GM12864 (cell line): ENCODE results near the gene PDZD2.
"Not testable (repeated sequence)": the region's sequence is repeated elsewhere in the genome, so short reads cannot be mapped to it uniquely, and the experiment has no call there.

ENCODE experiments used
- DNase-seq: peaks from one replicate; pipeline ENCODE4 v3.0.0-alpha.2; 2011; ENCODE audit warnings: low read depth
- H3K4me3 ChIP-seq: 2 replicates; pipeline ENCODE4 v1.5.1; 2011; ENCODE audit warnings: mild to moderate bottlenecking, low read depth, low read length, control low read depth
- CTCF ChIP-seq: IDR thresholded peaks from 2 replicates; pipeline ENCODE4 v1.5.1; 2011; ENCODE audit warnings: low read depth, mild to moderate bottlenecking, moderate library complexity, low read length, control low read depth, inconsistent platforms; ENCODE audit errors: missing control alignments

PDZD2 gene

DNA sequence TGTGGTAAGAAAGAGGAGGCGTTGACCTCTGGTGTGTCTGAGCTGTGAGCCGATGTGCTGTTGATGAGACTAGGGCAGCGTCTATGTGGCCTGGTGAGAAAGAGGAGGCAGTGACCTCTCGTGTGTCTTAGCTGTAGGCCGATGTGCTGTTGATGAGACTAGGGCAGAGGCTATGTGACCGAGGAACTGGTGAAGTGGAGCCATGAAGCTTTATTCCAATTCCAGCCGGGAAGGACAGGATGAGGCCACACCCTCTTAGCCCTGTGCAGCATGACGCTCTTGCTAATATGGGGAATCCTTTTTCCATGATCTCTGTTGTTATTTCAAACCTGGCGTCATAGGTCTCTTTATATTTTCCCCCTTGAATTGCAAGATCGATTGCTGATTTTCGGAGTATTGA lies 362.8 kb downstream of the PDZD2 start:
- no peak for DNase-seq
- TF ChIP-seq CTCF = no peak
- H3K4me3 ChIP-seq = no peak overlapping the region

DNA sequence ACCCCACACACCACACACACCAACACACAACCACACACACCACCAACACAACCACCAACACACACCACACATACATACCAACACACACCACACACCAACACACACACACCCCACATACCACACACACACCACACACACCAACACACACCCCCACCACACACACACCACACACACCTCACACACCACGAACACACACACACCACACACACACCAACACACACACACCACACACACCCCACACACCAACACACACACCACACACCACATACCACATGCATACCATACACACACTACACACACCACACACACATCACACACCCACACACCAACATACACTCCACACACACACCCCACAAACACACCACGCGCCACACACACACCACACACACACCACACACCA lies 363.8 kb downstream of the PDZD2 start:
- DNase-seq = no peak
- TF ChIP-seq CTCF = no peak
- H3K4me3 ChIP-seq = no peak overlapping the region

- no peak for TF ChIP-seq CTCF
- no peak for DNase-seq
- no peak overlapping the region for H3K4me3 ChIP-seq
Measured at GRCh38 chr5:32003981-32004380, 365.1 kb downstream of the PDZD2 start.

- TF ChIP-seq CTCF = no peak
- no peak overlapping the region for H3K4me3 ChIP-seq
- no peak for DNase-seq
Measured at GRCh38 chr5:32004404-32004803, 365.5 kb downstream of the PDZD2 start.

GRCh38 chr5:32008746-32009145 lies 369.8 kb downstream of the PDZD2 start:
- no peak overlapping the region for H3K4me3 ChIP-seq
- no peak for TF ChIP-seq CTCF
- DNase-seq = no peak

DNA sequence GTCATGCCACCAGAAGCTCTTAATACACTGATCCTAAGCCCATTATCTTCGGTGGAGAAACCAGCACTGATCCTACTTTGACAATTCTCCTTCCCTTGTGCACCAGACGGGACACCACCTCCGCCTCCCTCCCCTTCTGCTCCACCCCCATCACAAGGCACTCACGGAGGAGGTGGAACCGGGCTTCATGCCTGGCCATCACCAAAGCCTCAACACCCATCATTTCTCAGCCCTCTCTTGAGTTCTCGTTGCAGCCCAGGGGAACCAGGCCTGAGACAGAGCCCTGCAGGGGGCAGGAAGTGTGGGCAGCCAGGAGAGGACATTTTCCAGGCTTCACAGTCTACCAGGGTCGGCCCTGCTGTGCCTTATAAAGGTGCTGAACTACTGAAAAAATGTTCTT lies 374.7 kb downstream of the PDZD2 start:
- no peak overlapping the region for H3K4me3 ChIP-seq
- DNase-seq = no peak
- no peak for TF ChIP-seq CTCF

- TF ChIP-seq CTCF = no peak
- no peak for DNase-seq
- no peak overlapping the region for H3K4me3 ChIP-seq
Measured at GRCh38 chr5:32014096-32014745, 375.3 kb downstream of the PDZD2 start.

DNA sequence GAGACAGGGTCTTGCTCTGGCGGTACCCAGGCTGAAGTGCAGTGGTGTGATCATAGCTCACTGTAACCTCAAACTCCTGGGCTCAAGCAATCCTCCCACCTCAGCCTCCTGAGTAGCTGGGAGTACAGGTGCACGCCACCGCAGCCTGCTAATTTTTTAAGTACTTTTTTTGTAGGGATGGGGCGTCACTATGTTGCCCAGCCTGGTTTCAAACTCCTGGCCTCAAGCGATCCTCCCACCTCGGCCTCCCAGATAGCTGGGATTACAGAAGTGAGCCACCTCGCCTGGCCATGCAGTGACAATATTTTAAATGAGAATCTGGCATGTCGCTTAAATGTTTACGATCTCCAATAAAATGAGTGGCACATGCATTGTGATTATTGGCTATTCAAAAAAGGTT lies 376.3 kb downstream of the PDZD2 start:
- not testable (repeated sequence) for DNase-seq, H3K4me3 ChIP-seq
